ENCODE data around the gene TMEM185B.

TMEM185B gene

GRCh38 chr2:120225549-120226065 is 2.4 kb upstream of the TMEM185B start:
- Histone ChIP-seq H3K36me3 (ENCODE audit: low read length) (no peaks in the 10 kb centered on the region), H3K9ac (ENCODE audit: low read length) (no peak overlapping the region), H3K79me2 (ENCODE audit: insufficient read depth, low read length) (no peaks in the 10 kb centered on the region), H3K9me2 (replicated peaks; ENCODE audit: insufficient read depth, low read length) (no peaks in the 10 kb centered on the region), H3K4me3 (ENCODE audit: insufficient read depth, low read length, poor library complexity, severe bottlenecking) (no peak overlapping the region), H3K27me3 (ENCODE audit: low read length) (no peaks in the 10 kb centered on the region), H4K20me1 (ENCODE audit: low read depth, low read length) (no peaks in the 10 kb centered on the region), H3K9me3 (ENCODE audit: insufficient read depth, low read length) (no peaks in the 10 kb centered on the region), H2AFZ (ENCODE audit: low read depth, low read length, severe bottlenecking) (no peak overlapping the region), H3K4me2 (ENCODE audit: low read depth, low read length, poor library complexity, severe bottlenecking) (no peak overlapping the region), H3K27ac (ENCODE audit: low read depth, low read length) (no peak overlapping the region), H3F3A (ENCODE audit: insufficient read depth) (no peaks in the 10 kb centered on the region)
- TF ChIP-seq EZH2phosphoT487 (conservative IDR thresholded peaks at IDR 0.05; ENCODE audit: low read length) = no peak
- no peak for TF ChIP-seq CTCF (IDR thresholded peaks at IDR 0.05; ENCODE audit: insufficient read depth, low read length, poor library complexity, severe bottlenecking)

- Histone ChIP-seq H3K27ac (ENCODE audit: low read depth, low read length) (no peak overlapping the region), H3K4me2 (ENCODE audit: low read depth, low read length, poor library complexity, severe bottlenecking) (no peak overlapping the region), H2AFZ (ENCODE audit: low read depth, low read length, severe bottlenecking) (no peak overlapping the region), H3F3A (ENCODE audit: insufficient read depth) (no peaks in the 10 kb centered on the region), H3K9me2 (replicated peaks; ENCODE audit: insufficient read depth, low read length) (no peaks in the 10 kb centered on the region), H3K9ac (ENCODE audit: low read length) (no peak overlapping the region), H3K9me3 (ENCODE audit: insufficient read depth, low read length) (no peaks in the 10 kb centered on the region), H4K20me1 (ENCODE audit: low read depth, low read length) (no peaks in the 10 kb centered on the region), H3K4me3 (ENCODE audit: insufficient read depth, low read length, poor library complexity, severe bottlenecking) (no peak overlapping the region), H3K79me2 (ENCODE audit: insufficient read depth, low read length) (no peaks in the 10 kb centered on the region), H3K36me3 (ENCODE audit: low read length) (no peaks in the 10 kb centered on the region), H3K27me3 (ENCODE audit: low read length) (no peaks in the 10 kb centered on the region)
- TF ChIP-seq EZH2phosphoT487 (conservative IDR thresholded peaks at IDR 0.05; ENCODE audit: low read length) (no peak), CTCF (IDR thresholded peaks at IDR 0.05; ENCODE audit: insufficient read depth, low read length, poor library complexity, severe bottlenecking) (no peak)
These were observed 1.7 kb upstream of the TMEM185B start for GRCh38 chr2:120224735-120225548.

- H4K20me1 ChIP-seq (ENCODE audit: low read depth, low read length) = no peaks in the 10 kb centered on the region
- no peak overlapping the region for H3K4me3 ChIP-seq (ENCODE audit: insufficient read depth, low read length, poor library complexity, severe bottlenecking)
- H3K9me2 ChIP-seq (replicated peaks; ENCODE audit: insufficient read depth, low read length) = no peaks in the 10 kb centered on the region
- no peaks in the 10 kb centered on the region for H3K9me3 ChIP-seq (ENCODE audit: insufficient read depth, low read length)
- no peak for TF ChIP-seq EZH2phosphoT487 (conservative IDR thresholded peaks at IDR 0.05; ENCODE audit: low read length)
- H3K9ac ChIP-seq (ENCODE audit: low read length) = peak overlapping the region; percentile 68; the same call in 1 of the 2 replicates
- no peaks in the 10 kb centered on the region for H3K27me3 ChIP-seq (ENCODE audit: low read length)
- H3F3A ChIP-seq (ENCODE audit: insufficient read depth) = no peaks in the 10 kb centered on the region
- H3K36me3 ChIP-seq (ENCODE audit: low read length) = no peaks in the 10 kb centered on the region
- H3K4me2 ChIP-seq (ENCODE audit: low read depth, low read length, poor library complexity, severe bottlenecking) = peak overlapping the region; percentile 80
- no peak overlapping the region for H3K27ac ChIP-seq (ENCODE audit: low read depth, low read length)
- no peaks in the 10 kb centered on the region for H3K79me2 ChIP-seq (ENCODE audit: insufficient read depth, low read length)
- no peak overlapping the region for H2AFZ ChIP-seq (ENCODE audit: low read depth, low read length, severe bottlenecking)
These were observed 1.1 kb upstream of the TMEM185B start for GRCh38 chr2:120224256-120224655.
